Mammary epithelial cell (primary cell): ENCODE data around the gene TMEM87A.

Source experiments
- EZH2 ChIP-seq: IDR thresholded peaks from 2 replicates; pipeline ENCODE4 v1.6.1; 2012; ENCODE audit warnings: low read length, inconsistent platforms, borderline replicate concordance
- TF ChIP-seq, protein P1 (sequence below), 2 donors: IDR thresholded peaks in 1 of 2; conservative IDR thresholded peaks in 1 of 2; 2 replicates each; pipeline ENCODE4 v1.5.1; 2011 to 2012; ENCODE audit warnings: inconsistent platforms in 2 of 2, low read length in 2 of 2, mild to moderate bottlenecking in 2 of 2, control low read depth in 1 of 2, low read depth in 1 of 2; ENCODE audit not compliant: insufficient read depth in 1 of 2; ENCODE audit errors: extremely low read depth in 1 of 2

DNA sequence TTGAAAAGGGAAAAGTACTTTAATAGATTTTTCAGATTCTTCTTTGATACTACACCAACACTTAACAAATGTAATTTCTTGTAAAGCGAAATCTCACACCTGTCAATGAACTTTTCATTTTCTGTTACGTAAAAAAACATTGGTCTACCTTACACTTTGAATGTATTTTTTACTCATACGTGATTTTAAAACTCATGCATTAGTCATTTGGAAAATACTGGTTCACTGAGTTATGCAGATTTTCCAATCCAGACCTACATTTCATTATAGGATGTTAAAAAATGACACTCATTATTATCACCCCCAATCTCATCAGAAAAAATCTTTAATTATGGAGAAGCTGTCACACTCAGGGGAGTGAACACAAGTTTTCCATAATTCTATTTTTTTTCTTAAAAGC, 79.8 kb downstream of the TMEM87A start:
- TF ChIP-seq, protein P1, sequence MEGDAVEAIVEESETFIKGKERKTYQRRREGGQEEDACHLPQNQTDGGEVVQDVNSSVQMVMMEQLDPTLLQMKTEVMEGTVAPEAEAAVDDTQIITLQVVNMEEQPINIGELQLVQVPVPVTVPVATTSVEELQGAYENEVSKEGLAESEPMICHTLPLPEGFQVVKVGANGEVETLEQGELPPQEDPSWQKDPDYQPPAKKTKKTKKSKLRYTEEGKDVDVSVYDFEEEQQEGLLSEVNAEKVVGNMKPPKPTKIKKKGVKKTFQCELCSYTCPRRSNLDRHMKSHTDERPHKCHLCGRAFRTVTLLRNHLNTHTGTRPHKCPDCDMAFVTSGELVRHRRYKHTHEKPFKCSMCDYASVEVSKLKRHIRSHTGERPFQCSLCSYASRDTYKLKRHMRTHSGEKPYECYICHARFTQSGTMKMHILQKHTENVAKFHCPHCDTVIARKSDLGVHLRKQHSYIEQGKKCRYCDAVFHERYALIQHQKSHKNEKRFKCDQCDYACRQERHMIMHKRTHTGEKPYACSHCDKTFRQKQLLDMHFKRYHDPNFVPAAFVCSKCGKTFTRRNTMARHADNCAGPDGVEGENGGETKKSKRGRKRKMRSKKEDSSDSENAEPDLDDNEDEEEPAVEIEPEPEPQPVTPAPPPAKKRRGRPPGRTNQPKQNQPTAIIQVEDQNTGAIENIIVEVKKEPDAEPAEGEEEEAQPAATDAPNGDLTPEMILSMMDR (conservative IDR thresholded peaks at IDR 0.05 in 1 of 2, IDR thresholded peaks at IDR 0.05 in 1 of 2; ENCODE audit: extremely low read depth in 1 of 2, insufficient read depth in 1 of 2, low read depth in 1 of 2, low read length in 2 of 2), result no peak
- TF ChIP-seq EZH2, result no peak
